ENCODE data around the gene PRLR.

PRLR gene

GRCh38 chr5:35045280-35045679, 185.0 kb downstream of the PRLR start:
- TF ChIP-seq TEAD4 (IDR thresholded peaks at IDR 0.05) (no peak), FOXM1 (IDR thresholded peaks at IDR 0.05; ENCODE audit: borderline replicate concordance, low read depth) (no peak), TCF12 (IDR thresholded peaks at IDR 0.05; ENCODE audit: low read depth) (no peak), ZBTB7A (IDR thresholded peaks at IDR 0.05; ENCODE audit: low read depth) (no peak), MAX (IDR thresholded peaks at IDR 0.05) (no peak), NFIC (IDR thresholded peaks at IDR 0.05) (no peak), EP300 (IDR thresholded peaks at IDR 0.05; ENCODE audit: borderline replicate concordance) (no peak), YY1 (IDR thresholded peaks at IDR 0.05; ENCODE audit: low read depth) (no peak), REST (IDR thresholded peaks at IDR 0.05; ENCODE audit: low read depth) (no peak), CREB1 (IDR thresholded peaks at IDR 0.05; ENCODE audit: low read depth) (no peak), TAF1 (IDR thresholded peaks at IDR 0.05; ENCODE audit: low read depth) (no peak), CEBPB (IDR thresholded peaks at IDR 0.05) (no peak), RAD21 (IDR thresholded peaks at IDR 0.05; ENCODE audit: low read depth) (no peak), USF1 (IDR thresholded peaks at IDR 0.05) (no peak), EGR1 (IDR thresholded peaks at IDR 0.05) (no peak)

- TF ChIP-seq TCF12 (IDR thresholded peaks at IDR 0.05; ENCODE audit: low read depth) (no peak), EGR1 (IDR thresholded peaks at IDR 0.05) (no peak), YY1 (IDR thresholded peaks at IDR 0.05; ENCODE audit: low read depth) (no peak), CEBPB (IDR thresholded peaks at IDR 0.05) (no peak), MAX (IDR thresholded peaks at IDR 0.05) (no peak), FOXM1 (IDR thresholded peaks at IDR 0.05; ENCODE audit: borderline replicate concordance, low read depth) (no peak), TAF1 (IDR thresholded peaks at IDR 0.05; ENCODE audit: low read depth) (no peak), RAD21 (IDR thresholded peaks at IDR 0.05; ENCODE audit: low read depth) (no peak), EP300 (IDR thresholded peaks at IDR 0.05; ENCODE audit: borderline replicate concordance) (no peak), NFIC (IDR thresholded peaks at IDR 0.05) (no peak), TEAD4 (IDR thresholded peaks at IDR 0.05) (no peak), REST (IDR thresholded peaks at IDR 0.05; ENCODE audit: low read depth) (no peak), USF1 (IDR thresholded peaks at IDR 0.05) (no peak), ZBTB7A (IDR thresholded peaks at IDR 0.05; ENCODE audit: low read depth) (no peak), CREB1 (IDR thresholded peaks at IDR 0.05; ENCODE audit: low read depth) (no peak)
Observed at GRCh38 chr5:35044649-35045048, 185.6 kb downstream of the PRLR start.

- no peak for TF ChIP-seq CREB1 (IDR thresholded peaks at IDR 0.05; ENCODE audit: low read depth)
- TF ChIP-seq TAF1 (IDR thresholded peaks at IDR 0.05; ENCODE audit: low read depth): no peak
- TF ChIP-seq MAX (IDR thresholded peaks at IDR 0.05): no peak
- TF ChIP-seq FOXM1 (IDR thresholded peaks at IDR 0.05; ENCODE audit: borderline replicate concordance, low read depth): no peak
- TF ChIP-seq EGR1 (IDR thresholded peaks at IDR 0.05): no peak
- TF ChIP-seq ZBTB7A (IDR thresholded peaks at IDR 0.05; ENCODE audit: low read depth): no peak
Observed at GRCh38 chr5:35042781-35043180, 187.5 kb downstream of the PRLR start.

GRCh38 chr5:35041261-35041660, 189.0 kb downstream of the PRLR start:
- TF ChIP-seq EP300 (IDR thresholded peaks at IDR 0.05; ENCODE audit: borderline replicate concordance) (no peak), TCF12 (IDR thresholded peaks at IDR 0.05; ENCODE audit: low read depth) (no peak), USF1 (IDR thresholded peaks at IDR 0.05) (no peak), YY1 (IDR thresholded peaks at IDR 0.05; ENCODE audit: low read depth) (no peak), MAX (IDR thresholded peaks at IDR 0.05) (no peak), TAF1 (IDR thresholded peaks at IDR 0.05; ENCODE audit: low read depth) (no peak), ZBTB7A (IDR thresholded peaks at IDR 0.05; ENCODE audit: low read depth) (no peak), REST (IDR thresholded peaks at IDR 0.05; ENCODE audit: low read depth) (no peak), CREB1 (IDR thresholded peaks at IDR 0.05; ENCODE audit: low read depth) (no peak), TEAD4 (IDR thresholded peaks at IDR 0.05) (no peak), EGR1 (IDR thresholded peaks at IDR 0.05) (no peak), RAD21 (IDR thresholded peaks at IDR 0.05; ENCODE audit: low read depth) (no peak), NFIC (IDR thresholded peaks at IDR 0.05) (no peak), CEBPB (IDR thresholded peaks at IDR 0.05) (no peak), FOXM1 (IDR thresholded peaks at IDR 0.05; ENCODE audit: borderline replicate concordance, low read depth) (no peak)

All from Ishikawa (cell line).